D721Med (cell line): ENCODE results near the gene FOXP4.

Experiments used
- DNase-seq: peaks from one replicate; pipeline ENCODE4 v3.0.0; 2011; ENCODE audit warnings: low spot score; ENCODE audit not compliant: insufficient read length
- FAIRE-seq: peaks from 2 replicates; lab custom pipeline; 2011; peaks lifted over from hg19 to GRCh38; lab: Jason Lieb, UNC
- TF ChIP-seq, protein P1 (sequence below): IDR thresholded peaks from 2 replicates; pipeline ENCODE4 v1.5.1; 2012; ENCODE audit warnings: mild to moderate bottlenecking, control low read depth; ENCODE audit not compliant: insufficient read depth; ENCODE audit errors: missing control alignments

Gene FOXP4

DNA sequence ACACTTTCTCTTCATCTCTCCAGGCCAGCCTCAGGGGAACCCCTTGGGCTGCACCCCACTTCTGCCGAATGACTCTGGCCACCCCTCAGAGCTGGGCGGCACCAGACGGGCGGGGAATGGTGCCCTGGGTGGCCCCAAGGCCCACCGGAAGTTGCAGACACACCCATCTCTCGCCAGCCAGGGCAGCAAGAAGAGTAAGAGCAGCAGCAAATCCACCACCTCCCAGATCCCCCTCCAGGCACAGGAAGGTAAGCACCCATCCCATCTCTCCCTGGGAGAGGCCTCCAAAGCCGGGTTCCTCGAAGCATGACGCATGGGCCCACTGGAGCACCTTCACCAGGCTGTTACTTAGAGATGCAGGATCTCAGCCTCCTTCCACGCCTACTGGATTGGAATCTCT is 103.4 kb downstream of the FOXP4 start:
- no peak for FAIRE-seq
- TF ChIP-seq, protein P1, sequence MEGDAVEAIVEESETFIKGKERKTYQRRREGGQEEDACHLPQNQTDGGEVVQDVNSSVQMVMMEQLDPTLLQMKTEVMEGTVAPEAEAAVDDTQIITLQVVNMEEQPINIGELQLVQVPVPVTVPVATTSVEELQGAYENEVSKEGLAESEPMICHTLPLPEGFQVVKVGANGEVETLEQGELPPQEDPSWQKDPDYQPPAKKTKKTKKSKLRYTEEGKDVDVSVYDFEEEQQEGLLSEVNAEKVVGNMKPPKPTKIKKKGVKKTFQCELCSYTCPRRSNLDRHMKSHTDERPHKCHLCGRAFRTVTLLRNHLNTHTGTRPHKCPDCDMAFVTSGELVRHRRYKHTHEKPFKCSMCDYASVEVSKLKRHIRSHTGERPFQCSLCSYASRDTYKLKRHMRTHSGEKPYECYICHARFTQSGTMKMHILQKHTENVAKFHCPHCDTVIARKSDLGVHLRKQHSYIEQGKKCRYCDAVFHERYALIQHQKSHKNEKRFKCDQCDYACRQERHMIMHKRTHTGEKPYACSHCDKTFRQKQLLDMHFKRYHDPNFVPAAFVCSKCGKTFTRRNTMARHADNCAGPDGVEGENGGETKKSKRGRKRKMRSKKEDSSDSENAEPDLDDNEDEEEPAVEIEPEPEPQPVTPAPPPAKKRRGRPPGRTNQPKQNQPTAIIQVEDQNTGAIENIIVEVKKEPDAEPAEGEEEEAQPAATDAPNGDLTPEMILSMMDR, result no peak

DNA sequence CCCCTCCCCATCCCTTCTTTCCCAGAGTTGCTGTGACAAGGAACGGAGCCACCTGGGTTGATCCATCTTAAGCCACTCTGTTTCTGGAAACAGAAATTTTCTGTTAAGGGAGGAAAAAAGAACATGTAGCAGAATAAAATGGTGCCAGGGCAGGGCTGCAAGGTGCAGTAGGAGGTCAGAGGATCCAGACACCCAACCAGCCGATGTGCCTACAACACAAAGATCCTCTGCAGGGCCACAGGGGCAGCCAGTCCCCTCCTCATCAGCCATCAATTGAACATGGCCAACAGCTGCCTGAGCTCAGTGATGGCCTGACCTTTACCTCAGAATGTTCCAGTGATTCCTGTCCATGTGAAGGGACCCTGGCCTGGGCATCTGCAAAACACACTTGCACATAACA is 103.9 kb downstream of the FOXP4 start:
- TF ChIP-seq, protein P1, result no peak
- FAIRE-seq (no peak), DNase-seq (no peak)

More for the DNA sequence above, 103.4 kb downstream of the FOXP4 start:
- DNase-seq, result no peak

DNA sequence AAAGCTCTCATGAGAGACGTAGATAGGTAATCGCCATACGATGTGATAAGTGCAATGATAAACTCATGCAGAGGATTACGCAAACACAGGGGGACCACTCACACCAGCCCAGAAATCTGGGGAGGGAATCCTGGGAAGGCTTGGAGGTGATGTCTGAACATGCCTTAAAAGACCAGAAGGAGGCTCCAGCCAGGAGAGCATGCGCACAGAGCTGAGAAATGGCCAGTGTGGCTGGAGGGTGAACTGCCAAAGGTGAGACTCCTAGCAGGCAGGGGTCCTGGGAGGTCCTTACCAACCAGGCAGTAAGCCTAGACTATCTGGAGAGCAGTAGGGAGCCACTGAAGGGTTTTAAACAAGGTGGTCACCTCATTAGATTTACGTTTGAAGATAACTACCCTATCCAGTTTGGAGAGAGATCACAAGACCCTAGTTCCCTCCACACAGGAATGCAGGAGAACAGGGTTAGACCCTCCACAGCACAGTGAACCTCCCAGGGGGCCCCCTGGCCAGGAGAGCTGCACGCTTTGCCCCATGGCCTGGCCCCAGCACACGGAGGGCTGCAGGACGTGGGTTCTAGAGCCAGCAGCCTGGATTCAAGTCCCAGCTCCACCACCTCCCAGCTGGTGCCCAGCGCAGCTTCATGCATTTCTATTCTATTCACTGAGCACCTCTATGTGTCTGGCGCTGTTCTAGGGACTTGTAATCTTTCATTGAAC is 105.2 kb downstream of the FOXP4 start:
- TF ChIP-seq, protein P1, result no peak
- FAIRE-seq (no peak), DNase-seq (no peak)
